SK-N-SH (cell line): ENCODE measurements around the gene TRDN.

Experiments
- EP300 ChIP-seq, 2 experiments: IDR thresholded peaks; 2 replicates each; pipeline versions ENCODE4 v1.4.0 to v1.6.1; 2012; ENCODE audit warnings: borderline replicate concordance in 1 of 2, low read depth in 1 of 2, low read length in 1 of 2
- YY1 ChIP-seq: IDR thresholded peaks from 2 replicates; pipeline ENCODE4 v1.4.0; 2012; ENCODE audit warnings: low read depth, mild to moderate bottlenecking
- TF ChIP-seq, protein P1 (sequence below): IDR thresholded peaks from 2 replicates; pipeline ENCODE4 v1.6.1; 2012; ENCODE audit warnings: mild to moderate bottlenecking, low read depth, low read length, moderate library complexity
- TF ChIP-seq, protein P2 (sequence below): fragments of 200-600 bp; sonication (generic); IDR thresholded peaks from 2 replicates; pipeline ENCODE4 v1.6.1; 2017; ENCODE audit warnings: antibody characterized with exemption, mild to moderate bottlenecking, moderate library complexity
- TF ChIP-seq, protein P3 (sequence below): IDR thresholded peaks from 2 replicates; pipeline ENCODE4; 2012

DNA sequence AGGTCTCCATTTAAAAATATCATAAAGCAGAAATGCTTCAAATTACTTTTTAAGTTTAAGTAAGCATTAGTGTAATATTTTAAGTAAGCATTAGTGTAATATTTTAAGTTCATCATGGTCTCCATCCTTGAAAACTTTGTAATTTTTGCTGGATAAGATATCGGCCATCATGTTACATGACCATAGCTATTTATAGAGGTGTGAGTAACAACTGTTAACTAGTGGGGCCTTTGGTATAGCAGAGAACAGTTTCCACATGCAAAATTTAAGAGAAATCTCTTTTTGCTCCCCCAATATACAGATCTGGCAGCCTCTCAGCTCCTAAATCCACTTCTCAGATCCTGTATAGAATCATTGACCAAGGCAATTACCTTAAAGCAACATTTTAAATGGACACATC lies 468 bp downstream of the TRDN start:
- TF ChIP-seq, protein P1, sequence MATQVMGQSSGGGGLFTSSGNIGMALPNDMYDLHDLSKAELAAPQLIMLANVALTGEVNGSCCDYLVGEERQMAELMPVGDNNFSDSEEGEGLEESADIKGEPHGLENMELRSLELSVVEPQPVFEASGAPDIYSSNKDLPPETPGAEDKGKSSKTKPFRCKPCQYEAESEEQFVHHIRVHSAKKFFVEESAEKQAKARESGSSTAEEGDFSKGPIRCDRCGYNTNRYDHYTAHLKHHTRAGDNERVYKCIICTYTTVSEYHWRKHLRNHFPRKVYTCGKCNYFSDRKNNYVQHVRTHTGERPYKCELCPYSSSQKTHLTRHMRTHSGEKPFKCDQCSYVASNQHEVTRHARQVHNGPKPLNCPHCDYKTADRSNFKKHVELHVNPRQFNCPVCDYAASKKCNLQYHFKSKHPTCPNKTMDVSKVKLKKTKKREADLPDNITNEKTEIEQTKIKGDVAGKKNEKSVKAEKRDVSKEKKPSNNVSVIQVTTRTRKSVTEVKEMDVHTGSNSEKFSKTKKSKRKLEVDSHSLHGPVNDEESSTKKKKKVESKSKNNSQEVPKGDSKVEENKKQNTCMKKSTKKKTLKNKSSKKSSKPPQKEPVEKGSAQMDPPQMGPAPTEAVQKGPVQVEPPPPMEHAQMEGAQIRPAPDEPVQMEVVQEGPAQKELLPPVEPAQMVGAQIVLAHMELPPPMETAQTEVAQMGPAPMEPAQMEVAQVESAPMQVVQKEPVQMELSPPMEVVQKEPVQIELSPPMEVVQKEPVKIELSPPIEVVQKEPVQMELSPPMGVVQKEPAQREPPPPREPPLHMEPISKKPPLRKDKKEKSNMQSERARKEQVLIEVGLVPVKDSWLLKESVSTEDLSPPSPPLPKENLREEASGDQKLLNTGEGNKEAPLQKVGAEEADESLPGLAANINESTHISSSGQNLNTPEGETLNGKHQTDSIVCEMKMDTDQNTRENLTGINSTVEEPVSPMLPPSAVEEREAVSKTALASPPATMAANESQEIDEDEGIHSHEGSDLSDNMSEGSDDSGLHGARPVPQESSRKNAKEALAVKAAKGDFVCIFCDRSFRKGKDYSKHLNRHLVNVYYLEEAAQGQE, result no peak
- TF ChIP-seq EP300 (IDR thresholded peaks at IDR 0.05; ENCODE audit: borderline replicate concordance in 1 of 2, low read depth in 1 of 2, low read length in 1 of 2) (no peak), YY1 (no peak)
- TF ChIP-seq, protein P2, sequence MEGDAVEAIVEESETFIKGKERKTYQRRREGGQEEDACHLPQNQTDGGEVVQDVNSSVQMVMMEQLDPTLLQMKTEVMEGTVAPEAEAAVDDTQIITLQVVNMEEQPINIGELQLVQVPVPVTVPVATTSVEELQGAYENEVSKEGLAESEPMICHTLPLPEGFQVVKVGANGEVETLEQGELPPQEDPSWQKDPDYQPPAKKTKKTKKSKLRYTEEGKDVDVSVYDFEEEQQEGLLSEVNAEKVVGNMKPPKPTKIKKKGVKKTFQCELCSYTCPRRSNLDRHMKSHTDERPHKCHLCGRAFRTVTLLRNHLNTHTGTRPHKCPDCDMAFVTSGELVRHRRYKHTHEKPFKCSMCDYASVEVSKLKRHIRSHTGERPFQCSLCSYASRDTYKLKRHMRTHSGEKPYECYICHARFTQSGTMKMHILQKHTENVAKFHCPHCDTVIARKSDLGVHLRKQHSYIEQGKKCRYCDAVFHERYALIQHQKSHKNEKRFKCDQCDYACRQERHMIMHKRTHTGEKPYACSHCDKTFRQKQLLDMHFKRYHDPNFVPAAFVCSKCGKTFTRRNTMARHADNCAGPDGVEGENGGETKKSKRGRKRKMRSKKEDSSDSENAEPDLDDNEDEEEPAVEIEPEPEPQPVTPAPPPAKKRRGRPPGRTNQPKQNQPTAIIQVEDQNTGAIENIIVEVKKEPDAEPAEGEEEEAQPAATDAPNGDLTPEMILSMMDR, result no peak
- TF ChIP-seq, protein P3, sequence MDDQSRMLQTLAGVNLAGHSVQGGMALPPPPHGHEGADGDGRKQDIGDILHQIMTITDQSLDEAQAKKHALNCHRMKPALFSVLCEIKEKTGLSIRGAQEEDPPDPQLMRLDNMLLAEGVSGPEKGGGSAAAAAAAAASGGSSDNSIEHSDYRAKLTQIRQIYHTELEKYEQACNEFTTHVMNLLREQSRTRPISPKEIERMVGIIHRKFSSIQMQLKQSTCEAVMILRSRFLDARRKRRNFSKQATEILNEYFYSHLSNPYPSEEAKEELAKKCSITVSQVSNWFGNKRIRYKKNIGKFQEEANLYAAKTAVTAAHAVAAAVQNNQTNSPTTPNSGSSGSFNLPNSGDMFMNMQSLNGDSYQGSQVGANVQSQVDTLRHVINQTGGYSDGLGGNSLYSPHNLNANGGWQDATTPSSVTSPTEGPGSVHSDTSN, result no peak
